Liver (tissue), 3 donors: ENCODE results near the gene TMEM273.

Experiments used
- FOXA1 ChIP-seq: IDR thresholded peaks from 2 replicates; pipeline ENCODE4 v1.6.1; 2016; ENCODE audit warnings: antibody characterized with exemption
- HNF4G ChIP-seq: IDR thresholded peaks from 2 replicates; pipeline ENCODE4 v1.6.1; 2016; ENCODE audit warnings: antibody characterized with exemption
- JUND ChIP-seq, 2 donors: IDR thresholded peaks; 2 replicates each; pipeline ENCODE4 v1.6.1; 2016; ENCODE audit warnings: antibody characterized with exemption in 2 of 2
- RXRA ChIP-seq, 2 donors: IDR thresholded peaks; 2 replicates each; pipeline ENCODE4 v1.6.1; 2017 to 2018; ENCODE audit warnings: antibody characterized with exemption in 2 of 2, mild to moderate bottlenecking in 1 of 2
- TAF1 ChIP-seq: conservative IDR thresholded peaks from 2 replicates; pipeline ENCODE4 v1.6.1; 2016; ENCODE audit warnings: antibody characterized with exemption, mild to moderate bottlenecking
- TF ChIP-seq, protein P1 (sequence below): IDR thresholded peaks from 2 replicates; pipeline ENCODE4 v1.6.1; 2016; ENCODE audit warnings: antibody characterized with exemption, mild to moderate bottlenecking
- TF ChIP-seq, protein P2 (sequence below): fragments of 150-350 bp; IDR thresholded peaks from 2 replicates; pipeline ENCODE4 v1.5.1; 2017; ENCODE audit warnings: improper control_type of control experiment, low read depth, low read length; ENCODE audit not compliant: missing input control
- donor health status: healthy.
- donor health status: healthy.

DNA sequence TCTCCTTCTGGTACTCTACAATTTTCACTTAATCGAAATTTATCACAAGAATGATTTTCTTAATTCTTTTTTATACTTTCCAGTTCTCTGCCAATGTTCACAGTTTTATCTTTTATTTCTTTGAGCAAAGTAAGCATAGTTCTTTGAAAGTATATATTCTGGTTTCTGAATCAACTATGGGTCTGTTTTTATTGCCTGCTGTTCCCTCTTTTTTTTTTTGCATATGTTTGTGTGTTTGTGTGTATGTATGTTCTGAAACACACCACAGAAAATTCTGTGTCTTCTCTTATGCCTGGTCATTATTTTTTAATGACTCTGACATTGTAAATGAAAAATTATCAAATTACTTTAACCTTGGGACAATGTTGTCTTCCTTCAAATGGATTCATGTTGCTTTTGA, 15.9 kb upstream of the TMEM273 start:
- TF ChIP-seq TAF1 = no peak
- TF ChIP-seq JUND (IDR thresholded peaks at IDR 0.05) = no peak
- TF ChIP-seq, protein P1, sequence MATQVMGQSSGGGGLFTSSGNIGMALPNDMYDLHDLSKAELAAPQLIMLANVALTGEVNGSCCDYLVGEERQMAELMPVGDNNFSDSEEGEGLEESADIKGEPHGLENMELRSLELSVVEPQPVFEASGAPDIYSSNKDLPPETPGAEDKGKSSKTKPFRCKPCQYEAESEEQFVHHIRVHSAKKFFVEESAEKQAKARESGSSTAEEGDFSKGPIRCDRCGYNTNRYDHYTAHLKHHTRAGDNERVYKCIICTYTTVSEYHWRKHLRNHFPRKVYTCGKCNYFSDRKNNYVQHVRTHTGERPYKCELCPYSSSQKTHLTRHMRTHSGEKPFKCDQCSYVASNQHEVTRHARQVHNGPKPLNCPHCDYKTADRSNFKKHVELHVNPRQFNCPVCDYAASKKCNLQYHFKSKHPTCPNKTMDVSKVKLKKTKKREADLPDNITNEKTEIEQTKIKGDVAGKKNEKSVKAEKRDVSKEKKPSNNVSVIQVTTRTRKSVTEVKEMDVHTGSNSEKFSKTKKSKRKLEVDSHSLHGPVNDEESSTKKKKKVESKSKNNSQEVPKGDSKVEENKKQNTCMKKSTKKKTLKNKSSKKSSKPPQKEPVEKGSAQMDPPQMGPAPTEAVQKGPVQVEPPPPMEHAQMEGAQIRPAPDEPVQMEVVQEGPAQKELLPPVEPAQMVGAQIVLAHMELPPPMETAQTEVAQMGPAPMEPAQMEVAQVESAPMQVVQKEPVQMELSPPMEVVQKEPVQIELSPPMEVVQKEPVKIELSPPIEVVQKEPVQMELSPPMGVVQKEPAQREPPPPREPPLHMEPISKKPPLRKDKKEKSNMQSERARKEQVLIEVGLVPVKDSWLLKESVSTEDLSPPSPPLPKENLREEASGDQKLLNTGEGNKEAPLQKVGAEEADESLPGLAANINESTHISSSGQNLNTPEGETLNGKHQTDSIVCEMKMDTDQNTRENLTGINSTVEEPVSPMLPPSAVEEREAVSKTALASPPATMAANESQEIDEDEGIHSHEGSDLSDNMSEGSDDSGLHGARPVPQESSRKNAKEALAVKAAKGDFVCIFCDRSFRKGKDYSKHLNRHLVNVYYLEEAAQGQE = no peak
- TF ChIP-seq, protein P2, sequence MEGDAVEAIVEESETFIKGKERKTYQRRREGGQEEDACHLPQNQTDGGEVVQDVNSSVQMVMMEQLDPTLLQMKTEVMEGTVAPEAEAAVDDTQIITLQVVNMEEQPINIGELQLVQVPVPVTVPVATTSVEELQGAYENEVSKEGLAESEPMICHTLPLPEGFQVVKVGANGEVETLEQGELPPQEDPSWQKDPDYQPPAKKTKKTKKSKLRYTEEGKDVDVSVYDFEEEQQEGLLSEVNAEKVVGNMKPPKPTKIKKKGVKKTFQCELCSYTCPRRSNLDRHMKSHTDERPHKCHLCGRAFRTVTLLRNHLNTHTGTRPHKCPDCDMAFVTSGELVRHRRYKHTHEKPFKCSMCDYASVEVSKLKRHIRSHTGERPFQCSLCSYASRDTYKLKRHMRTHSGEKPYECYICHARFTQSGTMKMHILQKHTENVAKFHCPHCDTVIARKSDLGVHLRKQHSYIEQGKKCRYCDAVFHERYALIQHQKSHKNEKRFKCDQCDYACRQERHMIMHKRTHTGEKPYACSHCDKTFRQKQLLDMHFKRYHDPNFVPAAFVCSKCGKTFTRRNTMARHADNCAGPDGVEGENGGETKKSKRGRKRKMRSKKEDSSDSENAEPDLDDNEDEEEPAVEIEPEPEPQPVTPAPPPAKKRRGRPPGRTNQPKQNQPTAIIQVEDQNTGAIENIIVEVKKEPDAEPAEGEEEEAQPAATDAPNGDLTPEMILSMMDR = no peak
- no peak for TF ChIP-seq FOXA1
- no peak for TF ChIP-seq RXRA (IDR thresholded peaks at IDR 0.05)
- TF ChIP-seq HNF4G = no peak
